AG08395 (cell line): ENCODE results near the gene PHACTR3.
"Not testable (repeated sequence)": the region's sequence is repeated elsewhere in the genome, so short reads cannot be mapped to it uniquely, and the experiment has no call there.

Experiments used
- DNase-seq: peaks from one replicate; pipeline ENCODE4 v3.0.0; 2012; ENCODE audit warnings: mixed read lengths, low spot score

Gene PHACTR3

GRCh38 chr20:59858425-59858824 lies 254.1 kb downstream of the PHACTR3 start:
- no peak for DNase-seq

GRCh38 chr20:59861401-59861800 lies 257.1 kb downstream of the PHACTR3 start:
- no peak for DNase-seq

- DNase-seq: no peak
Observed at GRCh38 chr20:59863058-59863457, 258.7 kb downstream of the PHACTR3 start.

- DNase-seq: no peak
Observed at GRCh38 chr20:59864726-59865125, 260.4 kb downstream of the PHACTR3 start.

GRCh38 chr20:59866338-59866737 lies 262.0 kb downstream of the PHACTR3 start:
- peak; percentile 22 for DNase-seq

- no peak for DNase-seq
Observed at GRCh38 chr20:59871096-59871495, 266.8 kb downstream of the PHACTR3 start.

GRCh38 chr20:59873409-59873808 lies 269.1 kb downstream of the PHACTR3 start:
- no peak for DNase-seq

GRCh38 chr20:59880198-59880597 lies 275.9 kb downstream of the PHACTR3 start:
- no peak for DNase-seq

- no peak for DNase-seq
Observed at GRCh38 chr20:59884494-59884893, 280.2 kb downstream of the PHACTR3 start.

GRCh38 chr20:59888050-59888449 lies 283.7 kb downstream of the PHACTR3 start:
- no peak for DNase-seq

GRCh38 chr20:59890035-59890434 lies 285.7 kb downstream of the PHACTR3 start:
- not testable (repeated sequence) for DNase-seq

GRCh38 chr20:59891581-59891980 lies 287.2 kb downstream of the PHACTR3 start:
- DNase-seq: no peak

- DNase-seq: no peak
Observed at GRCh38 chr20:59895908-59896307, 291.6 kb downstream of the PHACTR3 start.
